Dendritic cell treated with granulocyte-macrophage colony-stimulating factor and Interleukin-4, amounts not matched to agents 40 ng/mL and 50 ng/mL, for 4 days (primary cell): ENCODE data around the gene ZNF91.
"Not testable (repeated sequence)": the region's sequence is repeated elsewhere in the genome, so short reads cannot be mapped to it uniquely, and the experiment has no call there.

Source experiments
- H3K27ac Mint-ChIP-seq: one replicate; pipeline ENCODE4 v1.8.0; 2022; ENCODE audit warnings: mild to moderate bottlenecking, mixed read lengths
- H3K27me3 Mint-ChIP-seq: one replicate; pipeline ENCODE4 v1.8.0; 2022; ENCODE audit warnings: mild to moderate bottlenecking, mixed read lengths
- H3K36me3 Mint-ChIP-seq: one replicate; pipeline ENCODE4 v1.8.0; 2022; ENCODE audit warnings: low read depth, mixed read lengths
- H3K4me1 Mint-ChIP-seq: one replicate; pipeline ENCODE4 v1.8.0; 2022; ENCODE audit warnings: low read depth, mixed read lengths
- H3K4me3 Mint-ChIP-seq: one replicate; pipeline ENCODE4 v1.8.0; 2022; ENCODE audit warnings: mild to moderate bottlenecking, moderate library complexity, mixed read lengths
- H3K9me3 Mint-ChIP-seq: one replicate; pipeline ENCODE4 v1.8.0; 2022; ENCODE audit warnings: mixed read lengths
- intact Hi-C: fragments of 100-400 bp; cut with micrococcal nuclease; formaldehyde crosslinking; loops from one replicate; pipeline ENCODE4 v1.15.0; 2022

Gene ZNF91

GRCh38 chr19:23321953-23322549 is 73.2 kb downstream of the ZNF91 start:
- no peaks in the 10 kb centered on the region for H3K4me1 Mint-ChIP-seq
- no peak overlapping the region for H3K27ac Mint-ChIP-seq
- intact Hi-C loops: no loop called here
- no peaks in the 10 kb centered on the region for H3K27me3 Mint-ChIP-seq
- H3K4me3 Mint-ChIP-seq: no peak overlapping the region
- peaks cover 75% of the 10 kb centered on the region for H3K9me3 Mint-ChIP-seq
- no peaks in the 10 kb centered on the region for H3K36me3 Mint-ChIP-seq

- H3K27me3 Mint-ChIP-seq, H3K36me3 Mint-ChIP-seq, H3K4me1 Mint-ChIP-seq, intact Hi-C loops, H3K4me3 Mint-ChIP-seq, H3K27ac Mint-ChIP-seq: not testable (repeated sequence)
- peaks cover 79% of the 10 kb centered on the region for H3K9me3 Mint-ChIP-seq
Observed at GRCh38 chr19:23321403-23321802, 73.9 kb downstream of the ZNF91 start.

DNA sequence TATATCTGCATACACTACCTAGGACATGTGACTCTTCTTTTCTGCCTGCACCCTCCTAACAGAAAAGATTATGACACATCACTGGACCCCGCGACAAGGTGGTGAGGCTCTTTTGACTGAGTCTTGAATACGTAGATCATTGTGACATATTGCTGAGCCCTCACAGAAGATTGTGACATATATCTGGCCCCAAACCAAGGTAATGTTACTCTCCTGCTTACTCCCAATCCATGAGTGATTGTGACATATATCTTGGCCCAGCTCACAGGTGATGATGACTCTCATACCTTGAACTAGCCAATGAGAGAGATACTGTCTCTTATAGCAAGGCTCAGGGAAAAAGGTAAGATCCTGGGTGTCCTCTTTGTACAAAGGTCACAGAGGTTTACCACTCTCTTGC is 75.7 kb downstream of the ZNF91 start:
- H3K27ac Mint-ChIP-seq, H3K27me3 Mint-ChIP-seq, H3K4me1 Mint-ChIP-seq, H3K36me3 Mint-ChIP-seq, intact Hi-C loops, H3K4me3 Mint-ChIP-seq: not testable (repeated sequence)
- H3K9me3 Mint-ChIP-seq: peaks cover 75% of the 10 kb centered on the region

DNA sequence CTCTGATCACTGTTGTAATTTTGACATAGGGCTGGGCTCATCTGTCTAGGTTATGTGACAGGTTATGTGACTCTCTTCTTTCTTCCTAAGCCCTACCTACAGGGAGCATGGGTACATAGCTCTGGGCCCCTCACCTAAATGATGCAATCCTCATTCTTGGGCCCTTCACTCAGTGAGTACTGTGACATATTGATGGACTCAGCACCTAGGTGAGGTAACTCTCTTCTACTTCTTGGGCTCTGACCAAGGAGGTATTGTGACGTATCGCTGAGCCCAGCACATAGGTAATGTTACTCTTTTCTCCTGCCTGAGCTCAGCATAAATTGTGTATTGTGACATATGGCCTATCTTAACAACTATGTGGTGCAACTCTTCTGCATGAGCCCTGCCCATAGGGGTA is 76.3 kb downstream of the ZNF91 start:
- intact Hi-C loops: not testable (repeated sequence)

DNA sequence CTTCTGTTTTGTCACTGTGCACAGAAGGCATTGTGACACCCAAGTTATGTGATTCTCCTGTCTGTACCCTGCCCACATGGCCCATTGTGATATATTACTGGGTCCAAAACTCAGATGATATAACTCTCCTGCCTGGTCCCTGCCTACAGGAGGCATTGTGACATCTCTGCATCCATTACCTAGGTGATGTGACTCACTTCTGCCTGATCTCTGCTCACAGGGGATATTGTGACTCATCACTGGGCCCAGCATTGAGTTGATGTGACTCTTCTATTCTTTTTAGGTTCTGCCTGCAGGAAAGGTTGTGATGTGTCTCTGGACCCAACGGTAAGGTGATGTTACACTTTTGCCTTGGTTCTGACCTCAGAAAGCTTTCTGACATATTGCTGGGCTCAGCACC is 77.1 kb downstream of the ZNF91 start:
- peaks cover 75% of the 10 kb centered on the region for H3K9me3 Mint-ChIP-seq
- no peaks in the 10 kb centered on the region for H3K36me3 Mint-ChIP-seq
- H3K27me3 Mint-ChIP-seq: no peaks in the 10 kb centered on the region
- no peak overlapping the region for H3K4me3 Mint-ChIP-seq
- intact Hi-C loops: no loop called here
- no peak overlapping the region for H3K27ac Mint-ChIP-seq
- H3K4me1 Mint-ChIP-seq: no peaks in the 10 kb centered on the region

More for the DNA sequence above, 76.3 kb downstream of the ZNF91 start:
- not testable (repeated sequence) for H3K4me3 Mint-ChIP-seq, H3K36me3 Mint-ChIP-seq, H3K27me3 Mint-ChIP-seq, H3K4me1 Mint-ChIP-seq, H3K27ac Mint-ChIP-seq
- peaks cover 75% of the 10 kb centered on the region for H3K9me3 Mint-ChIP-seq

DNA sequence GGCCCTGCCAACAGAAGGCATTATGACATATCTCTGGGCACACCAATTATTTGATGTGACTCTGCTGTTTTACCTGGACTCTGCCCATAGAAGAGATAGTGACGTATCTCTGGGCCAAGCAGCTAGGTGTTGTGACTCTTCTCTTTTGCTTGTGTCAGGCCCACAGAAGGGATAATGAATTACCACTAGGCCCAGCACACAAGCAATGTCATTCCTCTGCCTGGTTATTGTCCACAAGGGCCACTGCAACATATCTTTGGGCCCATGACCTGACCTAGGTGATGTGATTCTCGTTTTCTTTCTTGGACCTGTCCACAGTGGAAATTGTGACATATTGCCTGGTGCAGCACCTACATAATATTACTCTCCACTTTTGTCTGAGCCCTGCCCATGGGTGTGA is 80.0 kb downstream of the ZNF91 start:
- H3K4me3 Mint-ChIP-seq: no peak overlapping the region
- intact Hi-C loops: no loop called here
- no peaks in the 10 kb centered on the region for H3K27me3 Mint-ChIP-seq
- H3K9me3 Mint-ChIP-seq: peaks cover 83% of the 10 kb centered on the region
- H3K4me1 Mint-ChIP-seq: no peaks in the 10 kb centered on the region
- H3K27ac Mint-ChIP-seq: no peak overlapping the region
- no peaks in the 10 kb centered on the region for H3K36me3 Mint-ChIP-seq

- Mint-ChIP-seq H3K36me3 (no peaks in the 10 kb centered on the region), H3K4me3 (no peak overlapping the region), H3K9me3 (peaks cover 89% of the 10 kb centered on the region), H3K27me3 (no peaks in the 10 kb centered on the region), H3K4me1 (no peaks in the 10 kb centered on the region), H3K27ac (no peak overlapping the region)
- intact Hi-C loops: no loop called here
Observed at GRCh38 chr19:23314505-23315251, 80.6 kb downstream of the ZNF91 start.

GRCh38 chr19:23313196-23313595 is 82.1 kb downstream of the ZNF91 start:
- H3K4me1 Mint-ChIP-seq: no peaks in the 10 kb centered on the region
- H3K4me3 Mint-ChIP-seq: no peak overlapping the region
- no peaks in the 10 kb centered on the region for H3K27me3 Mint-ChIP-seq
- no peak overlapping the region for H3K27ac Mint-ChIP-seq
- no peaks in the 10 kb centered on the region for H3K36me3 Mint-ChIP-seq
- peaks cover 92% of the 10 kb centered on the region for H3K9me3 Mint-ChIP-seq
- intact Hi-C loops: no loop called here

DNA sequence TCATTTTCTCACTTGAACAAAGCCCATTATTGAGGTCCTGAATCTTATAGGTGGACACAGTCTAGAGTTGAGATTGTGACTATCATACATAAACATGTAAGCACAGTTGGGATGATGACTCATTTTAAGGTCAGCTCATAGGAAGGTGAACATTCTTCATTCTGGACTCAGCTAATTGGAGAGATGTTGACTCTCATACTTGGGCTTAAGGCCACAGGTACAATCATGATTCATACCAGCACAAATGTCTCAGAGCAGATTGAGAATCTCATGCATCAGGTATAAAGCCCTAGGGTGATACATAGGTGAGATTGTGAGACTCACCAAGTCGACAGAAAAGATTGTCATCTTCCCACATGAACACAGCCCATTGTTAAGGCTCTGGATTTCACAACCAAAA is 82.8 kb downstream of the ZNF91 start:
- Mint-ChIP-seq H3K4me1 (no peaks in the 10 kb centered on the region), H3K27me3 (no peaks in the 10 kb centered on the region), H3K4me3 (no peak overlapping the region), H3K9me3 (peaks cover 92% of the 10 kb centered on the region), H3K27ac (no peak overlapping the region), H3K36me3 (no peaks in the 10 kb centered on the region)
- intact Hi-C loops: no loop called here

DNA sequence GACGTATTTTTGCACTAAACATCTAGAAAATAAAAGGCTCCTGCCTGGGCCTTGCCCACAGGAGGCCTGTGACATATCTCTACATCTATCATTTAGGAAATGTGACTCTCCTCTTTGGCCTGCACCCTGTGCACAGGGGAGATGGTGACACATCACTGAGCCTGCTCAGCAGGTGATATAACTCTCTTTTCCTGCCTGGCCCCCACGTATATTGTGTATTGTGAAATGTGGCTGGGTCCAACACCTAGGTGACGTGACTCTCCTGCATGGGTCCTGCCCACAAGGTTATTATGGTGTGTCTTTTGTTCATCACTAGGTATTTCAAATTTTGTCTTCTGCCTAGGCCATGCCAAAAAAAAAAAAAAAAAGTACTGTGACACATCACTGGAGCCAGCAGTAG is 83.7 kb downstream of the ZNF91 start:
- H3K4me1 Mint-ChIP-seq: no peaks in the 10 kb centered on the region
- no peaks in the 10 kb centered on the region for H3K27me3 Mint-ChIP-seq
- intact Hi-C loops: no loop called here
- H3K36me3 Mint-ChIP-seq: no peaks in the 10 kb centered on the region
- no peak overlapping the region for H3K4me3 Mint-ChIP-seq
- H3K27ac Mint-ChIP-seq: no peak overlapping the region
- peaks cover 92% of the 10 kb centered on the region for H3K9me3 Mint-ChIP-seq

- intact Hi-C loops: no loop called here
- Mint-ChIP-seq H3K27ac (no peak overlapping the region), H3K4me1 (no peaks in the 10 kb centered on the region)
Observed at GRCh38 chr19:23310729-23311211, 84.5 kb downstream of the ZNF91 start.

DNA sequence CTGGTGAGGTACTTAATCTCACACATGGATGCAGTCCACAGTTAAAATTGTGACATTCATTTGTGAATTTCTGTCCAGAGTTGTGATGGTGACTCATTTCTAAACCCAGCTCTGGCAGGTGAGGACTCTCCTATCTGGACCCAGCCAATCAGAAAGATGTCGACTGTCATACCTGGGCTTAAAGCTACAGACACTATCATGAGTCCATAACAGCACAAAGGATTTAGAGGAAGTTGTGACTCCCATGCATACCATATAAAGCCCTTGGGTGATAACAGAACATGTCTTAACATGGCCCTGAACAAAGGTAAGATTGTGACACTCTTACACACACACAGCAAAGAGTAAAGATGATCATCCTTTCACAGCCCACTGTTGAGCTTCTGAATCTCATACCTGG is 85.3 kb downstream of the ZNF91 start:
- H3K36me3 Mint-ChIP-seq: no peaks in the 10 kb centered on the region
- intact Hi-C loops: no loop called here
- H3K27ac Mint-ChIP-seq: no peak overlapping the region
- no peak overlapping the region for H3K4me3 Mint-ChIP-seq
- no peaks in the 10 kb centered on the region for H3K27me3 Mint-ChIP-seq
- peaks cover 86% of the 10 kb centered on the region for H3K9me3 Mint-ChIP-seq
- H3K4me1 Mint-ChIP-seq: no peaks in the 10 kb centered on the region

More at GRCh38 chr19:23310729-23311211, 84.5 kb downstream of the ZNF91 start:
- peaks cover 94% of the 10 kb centered on the region for H3K9me3 Mint-ChIP-seq
- H3K36me3 Mint-ChIP-seq: no peaks in the 10 kb centered on the region
- no peak overlapping the region for H3K4me3 Mint-ChIP-seq
- no peaks in the 10 kb centered on the region for H3K27me3 Mint-ChIP-seq

DNA sequence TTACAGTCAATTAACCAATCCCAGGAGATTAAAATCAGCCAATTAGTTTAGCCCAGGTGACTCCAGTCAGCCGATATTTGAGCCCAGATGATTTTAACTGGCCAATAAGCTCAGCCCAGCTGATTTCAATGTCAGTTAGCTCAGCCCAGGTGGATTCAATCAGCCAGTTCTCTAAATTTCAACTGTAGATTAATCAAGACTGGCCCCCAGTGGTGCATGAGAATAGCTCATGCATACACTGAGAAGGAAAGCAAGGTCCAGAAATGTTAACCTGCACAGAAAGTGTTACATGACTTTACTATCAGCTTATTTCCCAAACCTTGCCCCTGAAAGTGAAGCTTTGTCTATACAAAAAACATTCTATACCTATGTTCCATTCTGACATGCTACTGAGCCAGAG is 89.7 kb downstream of the ZNF91 start:
- no peaks in the 10 kb centered on the region for H3K36me3 Mint-ChIP-seq
- intact Hi-C loops: no loop called here
- no peak overlapping the region for H3K4me3 Mint-ChIP-seq
- H3K27me3 Mint-ChIP-seq: no peaks in the 10 kb centered on the region
- peaks cover 81% of the 10 kb centered on the region for H3K9me3 Mint-ChIP-seq
- H3K4me1 Mint-ChIP-seq: no peaks in the 10 kb centered on the region
- H3K27ac Mint-ChIP-seq: no peak overlapping the region

GRCh38 chr19:23304238-23304637 is 91.0 kb downstream of the ZNF91 start:
- intact Hi-C loops: no loop called here
- Mint-ChIP-seq H3K27me3 (no peaks in the 10 kb centered on the region), H3K27ac (no peak overlapping the region), H3K36me3 (no peaks in the 10 kb centered on the region), H3K4me3 (no peak overlapping the region), H3K4me1 (no peaks in the 10 kb centered on the region), H3K9me3 (peaks cover 81% of the 10 kb centered on the region)

GRCh38 chr19:23294141-23294540 is 101.1 kb downstream of the ZNF91 start:
- Mint-ChIP-seq H3K27me3 (no peaks in the 10 kb centered on the region), H3K36me3 (no peaks in the 10 kb centered on the region), H3K4me3 (no peak overlapping the region), H3K9me3 (peaks cover 80% of the 10 kb centered on the region), H3K27ac (no peak overlapping the region), H3K4me1 (no peaks in the 10 kb centered on the region)
- intact Hi-C loops: no loop called here
